Measurements from ENCODE around the gene PAQR4. TPM values are rescaled to one million over a fixed set of nuclear protein-coding genes. Genes with fewer than 3 reads are reported as not detected.

Gene PAQR4
- total and polyA plus RNA-seq, 2 of the 13 experiments (the other 11 are each of a cell fraction or from before 2014, with no cell fraction given) = 15.9 to 24.8 TPM

- TF ChIP-seq ZBTB40 (IDR thresholded peaks at IDR 0.05) (no peak), ZBTB40 (CRISPR knock-in tag; IDR thresholded peaks at IDR 0.05) (0 out of 2 replicates have a peak, but pooled peaks have one; percentile 11)
Observed at GRCh38 chr16:3012246-3012645, 43.1 kb downstream of the PAQR4 start (continued).

DNA sequence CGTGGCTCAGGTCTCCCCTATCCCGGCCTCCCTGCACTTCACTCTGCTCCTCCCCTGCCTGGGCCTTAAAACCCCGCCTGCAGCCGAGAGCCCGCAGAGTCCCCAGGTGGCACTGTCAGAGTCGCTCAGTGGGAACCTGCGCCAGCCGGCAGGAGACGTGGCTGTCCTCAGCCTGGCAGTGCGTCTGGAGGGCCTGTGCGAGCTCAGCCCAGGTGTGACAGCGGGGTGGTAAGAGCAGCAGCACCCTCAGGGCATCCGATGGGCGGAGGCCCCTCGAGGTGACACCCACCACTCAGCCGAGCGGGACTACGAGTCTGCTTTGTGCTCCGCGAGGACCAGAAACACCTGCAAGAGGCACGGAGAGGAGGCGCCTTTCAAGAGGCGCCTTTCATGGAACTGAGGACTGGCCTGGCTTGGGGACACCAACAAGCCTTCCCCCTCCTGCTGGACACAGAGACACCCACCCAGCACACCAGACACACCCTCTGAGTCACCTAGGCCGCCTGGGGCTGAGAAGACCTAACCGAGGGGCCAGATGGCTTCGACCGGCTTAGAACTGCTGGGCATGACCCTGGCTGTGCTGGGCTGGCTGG is 43.8 kb downstream of the PAQR4 start, which contains the start of gene CLDN9:
TSS of gene CLDN9 (plus strand) at position 96 of the 593 bp plus-strand sequence. CDS start at position 536, 440 bp downstream.
- ChIA-PET CTCF (ENCODE audit: low intra/inter-chr PET ratio, low total read pairs) (no interaction called here), POLR2A (interaction anchor here (0.8 to 14.2 kb wide), 2 partner anchors 9 to 10 kb away, joined by 3 to 750 read pairs; partner anchors contain the start of genes CLDN6, HCFC1R1, THOC6 and TNFRSF12A)
- no peaks in the 10 kb centered on the region for H3K9me3 ChIP-seq (ENCODE audit: low read length)
- peak within 1 kb of the TSS; percentile 55 for H3K4me2 ChIP-seq (ENCODE audit: low read depth, low read length)
- intact Hi-C loops (cut with micrococcal nuclease; ENCODE audit: unreplicated experiment) = no loop called here
- H2AFZ ChIP-seq (ENCODE audit: low read length) = no peak within 1 kb of the TSS
- peak; percentile 52 for ATAC-seq
- H3K4me1 ChIP-seq (ENCODE audit: insufficient read depth, low read length) = peaks cover 98% of the 10 kb centered on the region
- in situ Hi-C loops (cut with HindIII; ENCODE audit: extremely low pct_ligation_motif_present, low pct_unique_long_range_greater_than_20kb) = no loop called here
- H4K20me1 ChIP-seq (ENCODE audit: insufficient read depth, low read length) = no peaks in the 10 kb centered on the region
- no peaks in the 10 kb centered on the region for H3K36me3 ChIP-seq (replicated peaks in 1 of 2; ENCODE audit: control insufficient read depth in 1 of 2, insufficient read depth in 2 of 2, low read length in 2 of 2)
- no peak within 1 kb of the TSS for H3K9ac ChIP-seq (ENCODE audit: insufficient read depth, low read depth, low read length)
- H3K27ac ChIP-seq (ENCODE audit: extremely low read length, insufficient read depth, low read length) = no peak within 1 kb of the TSS
- peaks cover 7 to 22% of the 10 kb centered on the region in 2 experiments; a peak in 4 of 5 replicates for H3K27me3 ChIP-seq (ENCODE audit: control insufficient read depth in 1 of 2, insufficient read depth in 2 of 2, low read length in 2 of 2)
- BruUV-seq (replicated peaks) = no TSS peak
- H3K4me3 ChIP-seq (replicated peaks in 1 of 3; ENCODE audit: insufficient read depth in 1 of 3, low read depth in 2 of 3, low read length in 3 of 3) = peak within 1 kb of the TSS; percentile 16 to 40 (median 29); a peak in 3 of 6 replicates
- no peaks in the 10 kb centered on the region for H3K79me2 ChIP-seq (ENCODE audit: insufficient read depth, low read length)
- WGBS (ENCODE audit: low lambda C conversion rate) = 12% methylated on average over 11 of the region's 27 CpGs
- FAIRE-seq = no peak
- DNase-seq (ENCODE audit: low spot score) = no peak
- no peak for TF ChIP-seq ZBTB7B (CRISPR knock-in tag; IDR thresholded peaks at IDR 0.05)
- no peak for TF ChIP-seq ATF5 (CRISPR knock-in tag; IDR thresholded peaks at IDR 0.05; ENCODE audit: low read depth)
- no peak for TF ChIP-seq KDM4B (CRISPR knock-in tag; IDR thresholded peaks at IDR 0.05)
- TF ChIP-seq ZNF101 (CRISPR knock-in tag; IDR thresholded peaks at IDR 0.05; ENCODE audit: borderline replicate concordance, low read depth) = no peak
- TF ChIP-seq ATF7-NPFF (CRISPR knock-in tag; IDR thresholded peaks at IDR 0.05; ENCODE audit: low read depth) = 0 out of 2 replicates have a peak, but pooled peaks have one; percentile 34
